Brain microvascular endothelial cell (primary cell): ENCODE measurements around the gene ZMYND8.

Source experiments
- DNase-seq: peaks from one replicate; pipeline ENCODE4 v3.0.0-alpha.2; 2020
- H3K27ac ChIP-seq: fragments of 250-450 bp; sonication (Bioruptor Pico); 2 replicates; pipeline ENCODE4 v1.5.1; 2020; ENCODE audit warnings: mild to moderate bottlenecking, moderate library complexity
- H3K27me3 ChIP-seq: fragments of 250-450 bp; sonication (Bioruptor Pico); replicated peaks from 2 replicates; pipeline ENCODE4 v1.5.1; 2020; ENCODE audit warnings: mild to moderate bottlenecking
- H3K36me3 ChIP-seq: fragments of 250-450 bp; sonication (Bioruptor Pico); replicated peaks from 2 replicates; pipeline ENCODE4 v1.5.1; 2020; ENCODE audit warnings: mild to moderate bottlenecking
- H3K4me3 ChIP-seq: 2 replicates; pipeline ENCODE4 v1.5.1; 2011; ENCODE audit warnings: low read depth, mild to moderate bottlenecking, control low read depth, low read length, moderate library complexity
- in situ Hi-C: cut with HindIII; loops from 2 replicates; pipeline ENCODE4 v1.10.0; 2017; ENCODE audit warnings: low sequenced_read_pairs, low pct_ligation_motif_present
- TF ChIP-seq, protein P1 (sequence below): IDR thresholded peaks from 2 replicates; pipeline ENCODE4 v1.5.1; 2011; ENCODE audit warnings: low read depth, mild to moderate bottlenecking, moderate library complexity, low read length, control low read depth, inconsistent platforms; ENCODE audit errors: missing control alignments

Gene ZMYND8

DNA sequence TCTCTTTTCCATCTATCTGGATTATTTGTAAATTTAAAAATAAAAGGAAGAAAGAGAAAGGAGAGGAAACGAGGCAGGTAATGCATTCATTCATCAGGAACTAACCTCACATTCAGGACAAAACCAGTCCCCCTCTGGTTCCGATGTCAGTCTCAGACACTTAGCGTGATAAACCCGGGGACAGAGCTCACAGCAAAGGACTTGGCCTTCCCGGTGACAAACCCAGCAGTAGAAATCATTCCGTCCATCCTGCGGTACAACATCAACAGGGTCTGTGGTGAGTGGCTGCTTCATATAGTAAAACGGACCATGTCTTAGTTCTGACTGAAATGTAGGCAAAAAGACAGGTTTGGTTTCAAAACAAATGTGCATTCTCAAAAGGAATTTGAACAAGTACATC lies 57.9 kb downstream of the ZMYND8 start:
- no peaks in the 10 kb centered on the region for H3K27me3 ChIP-seq
- no peak overlapping the region for H3K4me3 ChIP-seq
- no peak for DNase-seq
- peaks cover 60% of the 10 kb centered on the region for H3K36me3 ChIP-seq
- no peak overlapping the region for H3K27ac ChIP-seq
- in situ Hi-C loops, result no loop called here
- TF ChIP-seq, protein P1, sequence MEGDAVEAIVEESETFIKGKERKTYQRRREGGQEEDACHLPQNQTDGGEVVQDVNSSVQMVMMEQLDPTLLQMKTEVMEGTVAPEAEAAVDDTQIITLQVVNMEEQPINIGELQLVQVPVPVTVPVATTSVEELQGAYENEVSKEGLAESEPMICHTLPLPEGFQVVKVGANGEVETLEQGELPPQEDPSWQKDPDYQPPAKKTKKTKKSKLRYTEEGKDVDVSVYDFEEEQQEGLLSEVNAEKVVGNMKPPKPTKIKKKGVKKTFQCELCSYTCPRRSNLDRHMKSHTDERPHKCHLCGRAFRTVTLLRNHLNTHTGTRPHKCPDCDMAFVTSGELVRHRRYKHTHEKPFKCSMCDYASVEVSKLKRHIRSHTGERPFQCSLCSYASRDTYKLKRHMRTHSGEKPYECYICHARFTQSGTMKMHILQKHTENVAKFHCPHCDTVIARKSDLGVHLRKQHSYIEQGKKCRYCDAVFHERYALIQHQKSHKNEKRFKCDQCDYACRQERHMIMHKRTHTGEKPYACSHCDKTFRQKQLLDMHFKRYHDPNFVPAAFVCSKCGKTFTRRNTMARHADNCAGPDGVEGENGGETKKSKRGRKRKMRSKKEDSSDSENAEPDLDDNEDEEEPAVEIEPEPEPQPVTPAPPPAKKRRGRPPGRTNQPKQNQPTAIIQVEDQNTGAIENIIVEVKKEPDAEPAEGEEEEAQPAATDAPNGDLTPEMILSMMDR, result no peak

GRCh38 chr20:47297746-47298145 lies 58.8 kb downstream of the ZMYND8 start:
- Histone ChIP-seq H3K4me3 (no peak overlapping the region), H3K36me3 (peaks cover 60% of the 10 kb centered on the region)

GRCh38 chr20:47296950-47297349 lies 59.5 kb downstream of the ZMYND8 start:
- no peak for DNase-seq
- peaks cover 58% of the 10 kb centered on the region for H3K36me3 ChIP-seq
- no peaks in the 10 kb centered on the region for H3K27me3 ChIP-seq
- in situ Hi-C loops, result no loop called here
- TF ChIP-seq, protein P1, result peak; percentile 33
- no peak overlapping the region for H3K4me3 ChIP-seq
- H3K27ac ChIP-seq, result no peak overlapping the region

More at GRCh38 chr20:47297746-47298145, 58.8 kb downstream of the ZMYND8 start:
- Histone ChIP-seq H3K27ac (no peak overlapping the region), H3K27me3 (no peaks in the 10 kb centered on the region)
- DNase-seq, result no peak
- TF ChIP-seq, protein P1, result no peak
- in situ Hi-C loops, result no loop called here

DNA sequence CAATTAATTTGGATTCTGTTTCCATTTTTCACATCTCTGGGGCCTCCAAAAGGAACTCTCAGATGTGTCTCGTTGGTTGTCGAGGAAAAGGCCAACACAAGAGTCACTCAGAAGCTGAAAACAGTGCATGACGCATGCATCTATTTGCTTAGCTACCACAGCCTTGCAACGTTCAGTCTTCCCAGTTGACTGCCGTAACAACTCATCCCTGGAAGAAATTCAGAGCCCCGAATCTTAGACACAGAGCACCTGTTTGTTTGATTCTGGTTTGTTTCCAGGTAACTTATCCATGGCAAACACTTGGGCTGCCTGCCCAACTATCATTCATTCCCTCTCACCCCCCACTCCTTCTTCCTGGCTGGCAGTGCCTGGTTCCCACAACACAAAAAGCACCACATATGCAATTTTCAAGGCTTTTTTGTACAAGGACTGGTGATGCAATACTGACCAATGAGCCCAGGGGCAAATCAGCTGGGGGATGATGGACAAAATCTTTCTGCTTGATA lies 60.5 kb downstream of the ZMYND8 start:
- DNase-seq, result no peak
- Histone ChIP-seq H3K27me3 (no peaks in the 10 kb centered on the region), H3K4me3 (no peak overlapping the region), H3K36me3 (peaks cover 54% of the 10 kb centered on the region), H3K27ac (no peak overlapping the region)
- in situ Hi-C loops, result no loop called here
- TF ChIP-seq, protein P1, result no peak

GRCh38 chr20:47295129-47295813 lies 61.2 kb downstream of the ZMYND8 start:
- Histone ChIP-seq H3K4me3 (no peak overlapping the region), H3K36me3 (peaks cover 51% of the 10 kb centered on the region)
- in situ Hi-C loops, result no loop called here

More at GRCh38 chr20:47295129-47295813, 61.2 kb downstream of the ZMYND8 start:
- no peak for DNase-seq
- Histone ChIP-seq H3K27ac (no peak overlapping the region), H3K27me3 (no peaks in the 10 kb centered on the region)
- TF ChIP-seq, protein P1, result no peak
